Activated CD4-positive, CD25-positive, alpha-beta regulatory T cell (primary cell): ENCODE measurements around the gene SSBP1.
"Not testable (repeated sequence)": the region's sequence is repeated elsewhere in the genome, so short reads cannot be mapped to it uniquely, and the experiment has no call there.

ENCODE experiments used
- DNase-seq, 4 experiments: peaks; one replicate each; lab custom pipeline; 2025; lab: John Stamatoyannopoulos, UW

The SSBP1 gene

GRCh38 chr7:141709318-141709717 is 28.8 kb upstream of the SSBP1 start:
- no peak for DNase-seq

GRCh38 chr7:141709749-141710148 is 28.4 kb upstream of the SSBP1 start:
- DNase-seq, result no peak

- DNase-seq, result no peak
These were observed 27.9 kb upstream of the SSBP1 start for GRCh38 chr7:141710301-141710700.

GRCh38 chr7:141712603-141713255 is 25.4 kb upstream of the SSBP1 start:
- DNase-seq, result no peak

- no peak for DNase-seq
These were observed 24.3 kb upstream of the SSBP1 start for GRCh38 chr7:141713890-141714289.

GRCh38 chr7:141714571-141714970 is 23.6 kb upstream of the SSBP1 start:
- DNase-seq, result no peak

- no peak for DNase-seq
These were observed 23.1 kb upstream of the SSBP1 start for GRCh38 chr7:141715018-141715417.

- no peak for DNase-seq
These were observed 22.1 kb upstream of the SSBP1 start for GRCh38 chr7:141715794-141716689.

GRCh38 chr7:141717450-141717849 is 20.7 kb upstream of the SSBP1 start:
- no peak for DNase-seq

- DNase-seq, result no peak
These were observed 15.6 kb upstream of the SSBP1 start for GRCh38 chr7:141722529-141722928.

GRCh38 chr7:141729020-141729419 is 9.1 kb upstream of the SSBP1 start:
- DNase-seq, result no peak

GRCh38 chr7:141731476-141732149 is 6.5 kb upstream of the SSBP1 start:
- no peak for DNase-seq

- no peak for DNase-seq
These were observed 881 bp upstream of the SSBP1 start for GRCh38 chr7:141737118-141737835.

GRCh38 chr7:141738592-141739013 is 445 bp downstream of the SSBP1 start:
- DNase-seq, result no peak

- DNase-seq, result no peak
These were observed 1.1 kb downstream of the SSBP1 start for GRCh38 chr7:141739250-141739649.

- DNase-seq, result no peak
These were observed 4.1 kb downstream of the SSBP1 start for GRCh38 chr7:141742229-141742628.

- no peak for DNase-seq
These were observed 6.0 kb downstream of the SSBP1 start for GRCh38 chr7:141744131-141744530.

- no peak for DNase-seq
These were observed 10.2 kb downstream of the SSBP1 start for GRCh38 chr7:141748396-141748795.

GRCh38 chr7:141751904-141752303 is 13.7 kb downstream of the SSBP1 start:
- not testable (repeated sequence) for DNase-seq

GRCh38 chr7:141752634-141753033 is 14.5 kb downstream of the SSBP1 start:
- DNase-seq, result no peak

- no peak for DNase-seq
These were observed 16.8 kb downstream of the SSBP1 start for GRCh38 chr7:141754939-141755338.

- no peak for DNase-seq
These were observed 25.6 kb downstream of the SSBP1 start, which contains the start of gene TAS2R3 for GRCh38 chr7:141763797-141764196. Gene TAS2R3 (plus strand): TSS chr7:141764097. CDS start chr7:141764159, 62 bp downstream.
